Mesendoderm (in vitro differentiated cells): ENCODE data around the gene LCOR.

Source experiments
- DNase-seq: peaks from one replicate; pipeline ENCODE4 v3.0.0; 2013
- H2AK5ac ChIP-seq: 2 replicates; pipeline ENCODE4 v1.6.1; 2013; ENCODE audit warnings: low read length, inconsistent platforms
- H2BK120ac ChIP-seq: 2 replicates; pipeline ENCODE4 v1.6.1; 2013; ENCODE audit warnings: low read depth, mild to moderate bottlenecking, low read length, moderate library complexity, mixed read lengths
- H2BK15ac ChIP-seq: replicated peaks from 2 replicates; pipeline ENCODE4 v1.6.1; 2013; ENCODE audit warnings: low read depth, mild to moderate bottlenecking, moderate library complexity
- H2BK5ac ChIP-seq: 2 replicates; pipeline ENCODE4 v1.6.1; 2013; ENCODE audit warnings: low read length, inconsistent platforms
- H3K18ac ChIP-seq: 2 replicates; pipeline ENCODE4 v1.6.1; 2013; ENCODE audit warnings: mild to moderate bottlenecking, low read length, mixed read lengths
- H3K23ac ChIP-seq: one replicate; pipeline ENCODE4 v1.6.1; 2013; ENCODE audit warnings: low read length
- H3K27ac ChIP-seq: 2 replicates; pipeline ENCODE4 v1.5.1; 2013; ENCODE audit warnings: low read depth, mild to moderate bottlenecking, inconsistent platforms, low read length, moderate library complexity
- H3K27me3 ChIP-seq: 2 replicates; pipeline ENCODE4 v1.6.1; 2013; ENCODE audit warnings: low read length, control low read depth, mild to moderate bottlenecking, inconsistent platforms; ENCODE audit not compliant: insufficient read depth, poor library complexity
- H3K36me3 ChIP-seq: 2 replicates; pipeline ENCODE4 v1.6.1; 2013; ENCODE audit warnings: low read length, inconsistent platforms; ENCODE audit not compliant: control insufficient read depth, insufficient read depth
- H3K4ac ChIP-seq: one replicate; pipeline ENCODE4 v1.6.1; 2013; ENCODE audit warnings: low read depth, mild to moderate bottlenecking, low read length, moderate library complexity
- H3K4me1 ChIP-seq: 2 replicates; pipeline ENCODE4 v1.6.1; 2013; ENCODE audit warnings: low read depth, low read length, inconsistent platforms; ENCODE audit not compliant: control insufficient read depth
- H3K4me2 ChIP-seq: 2 replicates; pipeline ENCODE4 v1.6.1; 2013; ENCODE audit warnings: low read length
- H3K4me3 ChIP-seq: 2 replicates; pipeline ENCODE4 v1.5.1; 2013; ENCODE audit warnings: mild to moderate bottlenecking, low read length
- H3K56ac ChIP-seq: one replicate; pipeline ENCODE4 v1.6.1; 2013; ENCODE audit warnings: low read length
- H3K79me1 ChIP-seq: 2 replicates; pipeline ENCODE4 v1.6.1; 2013; ENCODE audit warnings: low read length, inconsistent platforms
- H3K79me2 ChIP-seq: 2 replicates; pipeline ENCODE4 v1.6.1; 2013; ENCODE audit warnings: mild to moderate bottlenecking, low read length; ENCODE audit not compliant: control insufficient read depth, insufficient read depth
- H3K9ac ChIP-seq: 2 replicates; pipeline ENCODE4 v1.6.1; 2013; ENCODE audit warnings: low read length, inconsistent platforms
- H4K5ac ChIP-seq: one replicate; pipeline ENCODE4 v1.6.1; 2013; ENCODE audit warnings: low read length
- H4K8ac ChIP-seq: one replicate; pipeline ENCODE4 v1.6.1; 2013; ENCODE audit warnings: low read depth, mild to moderate bottlenecking, control low read depth, low read length, moderate library complexity
- WGBS: extraction: QIAGEN DNeasy Blood & Tissue Kit; methylation state at CpG from one replicate; pipeline ENCODE4 v1.1.7; 2013; ENCODE audit warnings: low lambda C conversion rate, missing lambda C conversion rate; ENCODE audit not compliant: insufficient coverage; ENCODE audit errors: extremely low coverage; 5-methylcytosine and 5-hydroxymethylcytosine counted together

The LCOR gene

GRCh38 chr10:97018251-97019212, 186.4 kb downstream of the LCOR start:
- Histone ChIP-seq H3K18ac (no peak overlapping the region), H3K4me2 (no peak overlapping the region), H3K79me2 (no peaks in the 10 kb centered on the region), H3K56ac (no peak overlapping the region), H3K27me3 (no peaks in the 10 kb centered on the region), H2AK5ac (no peak overlapping the region), H3K4me3 (no peak overlapping the region), H3K4ac (no peak overlapping the region), H2BK15ac (no peak overlapping the region), H4K5ac (no peak overlapping the region), H3K9ac (no peak overlapping the region), H3K27ac (no peak overlapping the region), H3K79me1 (no peaks in the 10 kb centered on the region), H2BK5ac (no peak overlapping the region), H2BK120ac (no peak overlapping the region), H3K4me1 (no peaks in the 10 kb centered on the region), H4K8ac (no peak overlapping the region), H3K23ac (no peak overlapping the region), H3K36me3 (no peaks in the 10 kb centered on the region)
- DNase-seq, result no peak
- WGBS, result no CpG with 5 or more reads among the region's 18 CpGs

- Histone ChIP-seq H3K4me2 (no peak overlapping the region), H3K27ac (no peak overlapping the region), H2BK120ac (no peak overlapping the region), H2BK15ac (no peak overlapping the region), H3K4me3 (no peak overlapping the region), H4K8ac (no peak overlapping the region), H3K36me3 (no peaks in the 10 kb centered on the region), H2AK5ac (no peak overlapping the region), H3K79me2 (no peaks in the 10 kb centered on the region), H3K9ac (no peak overlapping the region), H3K4me1 (no peaks in the 10 kb centered on the region), H3K18ac (no peak overlapping the region), H3K27me3 (no peaks in the 10 kb centered on the region), H3K4ac (no peak overlapping the region), H3K79me1 (no peaks in the 10 kb centered on the region), H3K56ac (no peak overlapping the region), H2BK5ac (no peak overlapping the region), H3K23ac (no peak overlapping the region), H4K5ac (no peak overlapping the region)
- no peak for DNase-seq
- no CpG with 5 or more reads among the region's 12 CpGs for WGBS
Measured at GRCh38 chr10:97019213-97019844, 187.2 kb downstream of the LCOR start.

- H3K4ac ChIP-seq, result no peak overlapping the region
- no peak overlapping the region for H3K27ac ChIP-seq
- H4K8ac ChIP-seq, result no peak overlapping the region
- H3K4me2 ChIP-seq, result no peak overlapping the region
- H3K4me1 ChIP-seq, result no peaks in the 10 kb centered on the region
- H2AK5ac ChIP-seq, result no peak overlapping the region
- H3K27me3 ChIP-seq, result no peaks in the 10 kb centered on the region
- H2BK5ac ChIP-seq, result no peak overlapping the region
- no peak overlapping the region for H3K56ac ChIP-seq
- no peak overlapping the region for H2BK120ac ChIP-seq
- no peak overlapping the region for H4K5ac ChIP-seq
- WGBS, result no CpG with 5 or more reads among the region's 25 CpGs
- no peaks in the 10 kb centered on the region for H3K36me3 ChIP-seq
- H3K9ac ChIP-seq, result no peak overlapping the region
- H3K79me2 ChIP-seq, result no peaks in the 10 kb centered on the region
- H3K23ac ChIP-seq, result no peak overlapping the region
- H3K18ac ChIP-seq, result no peak overlapping the region
- DNase-seq, result no peak
- H3K4me3 ChIP-seq, result no peak overlapping the region
- H3K79me1 ChIP-seq, result no peaks in the 10 kb centered on the region
- no peak overlapping the region for H2BK15ac ChIP-seq
Measured at GRCh38 chr10:97020452-97021400, 188.6 kb downstream of the LCOR start.

GRCh38 chr10:97022616-97023015, 190.5 kb downstream of the LCOR start:
- H3K36me3 ChIP-seq, result no peaks in the 10 kb centered on the region
- H3K4me3 ChIP-seq, result no peak overlapping the region
- H2BK5ac ChIP-seq, result no peak overlapping the region
- H2BK120ac ChIP-seq, result no peak overlapping the region
- H4K5ac ChIP-seq, result no peak overlapping the region
- H3K23ac ChIP-seq, result no peak overlapping the region
- H3K18ac ChIP-seq, result no peak overlapping the region
- no CpG with 5 or more reads among the region's 7 CpGs for WGBS
- H3K27me3 ChIP-seq, result no peaks in the 10 kb centered on the region
- no peak overlapping the region for H3K4ac ChIP-seq
- H3K4me1 ChIP-seq, result no peaks in the 10 kb centered on the region
- H3K27ac ChIP-seq, result no peak overlapping the region
- no peak overlapping the region for H2BK15ac ChIP-seq
- no peak overlapping the region for H3K9ac ChIP-seq
- no peaks in the 10 kb centered on the region for H3K79me2 ChIP-seq
- H3K4me2 ChIP-seq, result no peak overlapping the region
- no peak overlapping the region for H3K56ac ChIP-seq
- no peak for DNase-seq
- no peaks in the 10 kb centered on the region for H3K79me1 ChIP-seq
- H2AK5ac ChIP-seq, result no peak overlapping the region
- H4K8ac ChIP-seq, result no peak overlapping the region

GRCh38 chr10:97023401-97024167, 191.5 kb downstream of the LCOR start:
- no peak overlapping the region for H3K27ac ChIP-seq
- H2BK15ac ChIP-seq, result no peak overlapping the region
- no peak overlapping the region for H3K4me3 ChIP-seq
- no peak overlapping the region for H3K18ac ChIP-seq
- WGBS, result no CpG with 5 or more reads among the region's 14 CpGs
- H3K4ac ChIP-seq, result no peak overlapping the region
- no peak for DNase-seq
- H3K79me1 ChIP-seq, result no peaks in the 10 kb centered on the region
- no peak overlapping the region for H3K23ac ChIP-seq
- no peak overlapping the region for H2BK120ac ChIP-seq
- no peaks in the 10 kb centered on the region for H3K4me1 ChIP-seq
- no peak overlapping the region for H3K4me2 ChIP-seq
- no peaks in the 10 kb centered on the region for H3K79me2 ChIP-seq
- no peak overlapping the region for H3K9ac ChIP-seq
- H4K5ac ChIP-seq, result no peak overlapping the region
- H2BK5ac ChIP-seq, result no peak overlapping the region
- no peaks in the 10 kb centered on the region for H3K36me3 ChIP-seq
- H2AK5ac ChIP-seq, result no peak overlapping the region
- no peak overlapping the region for H3K56ac ChIP-seq
- no peaks in the 10 kb centered on the region for H3K27me3 ChIP-seq
- no peak overlapping the region for H4K8ac ChIP-seq
